A375 (cell line): ENCODE results near the gene GGNBP2. TPM values are rescaled to one million over a fixed set of nuclear protein-coding genes. Genes with fewer than 3 reads are reported as not detected.

Experiments used
- total RNA-seq: library from RNA; depleted of rRNA; stranded (reverse); fragments of >200 nt; shearing (Covaris generic); gene quantifications from 2 replicates; pipeline ENCODE4 v1.2.3, GENCODE V29; 2014; rRNA removed

The GGNBP2 gene
- 56.1 and 58.7 TPM in 2 replicates for total RNA-seq

GRCh38 chr17:36544307-36545076 is at the start of gene GGNBP2:
Gene GGNBP2, plus strand, starts transcription at chr17:36544919. Its CDS starts 806 bp downstream, at chr17:36545725.

GRCh38 chr17:36534840-36535668 is 9.7 kb upstream of the GGNBP2 start, which contains the start of the genes MYO19 and PIGW:
Gene MYO19, minus strand, starts transcription at chr17:36534868. Its CDS starts 2,330 bp downstream, at chr17:36532538.
Gene PIGW, plus strand, starts transcription at chr17:36534987. Its CDS starts 2,115 bp downstream, at chr17:36537102.

GRCh38 chr17:36591434-36592315 is 47.0 kb downstream of the GGNBP2 start, which contains the start of gene DHRS11:
Gene DHRS11, plus strand, starts transcription at chr17:36591879. Its CDS starts 131 bp downstream, at chr17:36592010.

GRCh38 chr17:36601303-36602029 is 56.7 kb downstream of the GGNBP2 start, which contains the start of gene MRM1:
Gene MRM1, plus strand, starts transcription at chr17:36601583. Its CDS starts 228 bp downstream, at chr17:36601811.

Other genes starting within 250 kb of the GGNBP2 start
- not detected in 2 replicates for gene TBC1D3G, start 221.0 kb upstream of the GGNBP2 start, total RNA-seq
- not detected in 2 replicates for gene TBC1D3H, start 156.5 kb upstream of the GGNBP2 start, total RNA-seq
- 33.6 and 34.1 TPM in 2 replicates for gene ZNHIT3, start 58.2 kb upstream of the GGNBP2 start, total RNA-seq
- gene MYO19, start 10.1 kb upstream of the GGNBP2 start, total RNA-seq, result 112 and 127 TPM in 2 replicates
- gene PIGW, start 9.9 kb upstream of the GGNBP2 start, total RNA-seq, result 8.2 and 9.0 TPM in 2 replicates
- 34.6 and 37.9 TPM in 2 replicates for gene DHRS11, start 47.0 kb downstream of the GGNBP2 start, total RNA-seq
- 13.4 and 16.1 TPM in 2 replicates for gene MRM1, start 56.7 kb downstream of the GGNBP2 start, total RNA-seq